HG03442 (cell line): Measurements from ENCODE around the gene BRCA1.
"Not testable (repeated sequence)": the region's sequence is repeated elsewhere in the genome, so short reads cannot be mapped to it uniquely, and the experiment has no call there.

ENCODE experiments used
- ATAC-seq: cut with Tn5 transposase; IDR thresholded peaks from one replicate; pipeline ENCODE4 v1.9.1; 2021; ENCODE audit warnings: mild to moderate bottlenecking, moderate library complexity; ENCODE audit not compliant: unreplicated experiment

The BRCA1 gene

DNA sequence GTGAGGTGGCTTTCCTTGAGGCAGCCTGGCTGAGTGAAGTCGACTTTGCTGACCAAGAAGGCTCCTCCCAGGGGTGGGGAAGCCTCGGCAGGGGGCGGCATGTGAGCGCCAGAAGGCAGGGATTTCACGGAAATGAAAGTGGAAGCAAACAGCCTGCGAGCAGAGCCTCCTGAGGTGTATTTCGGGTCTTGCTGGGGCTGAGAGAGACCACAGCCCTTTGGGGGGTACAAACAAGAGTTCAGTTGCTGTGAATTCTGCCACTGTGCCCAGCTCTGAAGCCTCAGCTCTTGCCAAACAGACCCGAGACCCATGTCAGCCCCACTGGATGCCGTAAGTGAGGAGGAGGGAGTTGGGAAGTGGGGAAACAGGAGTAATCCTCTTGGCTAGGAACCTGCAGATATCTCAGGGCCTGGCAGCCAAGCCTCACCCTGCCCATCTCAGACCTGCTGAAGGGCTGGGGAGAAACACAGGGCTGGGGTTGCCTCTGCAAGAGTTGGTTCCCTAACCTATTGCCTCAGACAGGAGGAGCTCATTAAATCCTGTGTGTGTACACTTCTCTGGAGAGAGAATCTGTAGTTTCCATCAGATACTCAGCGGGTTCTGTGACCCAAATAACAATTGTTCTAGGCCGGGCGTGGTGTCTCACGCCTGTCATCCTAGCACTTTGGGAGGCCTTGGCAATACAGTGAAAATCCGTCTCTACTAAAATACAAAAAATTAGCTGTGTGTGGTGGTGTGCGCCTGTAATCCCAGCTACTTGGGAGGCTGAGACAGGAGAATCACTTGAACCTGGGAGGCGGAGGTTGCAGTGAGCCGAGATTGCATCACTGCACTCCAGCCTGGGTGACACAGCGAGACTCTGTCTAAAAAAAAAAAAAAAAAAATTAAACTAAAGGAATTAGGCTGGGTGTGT, 118.3 kb downstream of the BRCA1 start, which contains the start of gene IFI35:
IFI35 (plus strand) TSS at position 146 of the 913 bp plus-strand sequence; CDS start at position 310, 164 bp downstream.
- ATAC-seq: peak; percentile 60

DNA sequence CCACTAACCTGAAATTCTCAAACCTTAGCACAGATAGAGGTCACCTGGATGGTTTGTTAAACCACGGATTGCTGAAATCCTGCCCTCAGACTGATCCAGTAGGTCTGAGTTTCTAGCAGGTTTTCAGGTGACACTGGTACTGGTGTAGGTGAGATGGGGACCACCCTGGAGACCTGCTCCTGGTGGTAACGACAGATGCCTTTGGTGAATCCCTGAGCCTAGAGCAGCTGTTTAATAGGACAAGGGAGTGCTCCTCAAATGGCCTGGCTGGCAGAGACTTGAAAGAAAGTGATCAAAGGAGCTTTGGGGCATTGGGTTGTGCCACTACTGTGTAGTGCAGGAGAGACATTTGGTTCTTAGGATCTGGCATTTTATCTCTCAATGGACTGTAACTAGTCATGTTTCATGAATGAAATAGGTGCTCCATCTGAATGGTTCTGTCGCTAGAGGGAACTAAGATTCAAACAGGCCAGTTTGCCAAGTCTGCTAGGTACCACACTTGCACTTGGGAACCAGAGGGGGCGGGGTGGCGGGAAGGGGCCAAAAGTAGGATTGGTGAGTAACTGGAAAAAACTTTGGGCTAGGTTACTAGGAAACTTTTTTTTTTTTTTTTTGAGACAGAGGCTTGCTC, 121.5 kb downstream of the BRCA1 start:
- no peak for ATAC-seq

GRCh38 chr17:43000894-43001293, 124.3 kb downstream of the BRCA1 start:
- ATAC-seq: not testable (repeated sequence)

DNA sequence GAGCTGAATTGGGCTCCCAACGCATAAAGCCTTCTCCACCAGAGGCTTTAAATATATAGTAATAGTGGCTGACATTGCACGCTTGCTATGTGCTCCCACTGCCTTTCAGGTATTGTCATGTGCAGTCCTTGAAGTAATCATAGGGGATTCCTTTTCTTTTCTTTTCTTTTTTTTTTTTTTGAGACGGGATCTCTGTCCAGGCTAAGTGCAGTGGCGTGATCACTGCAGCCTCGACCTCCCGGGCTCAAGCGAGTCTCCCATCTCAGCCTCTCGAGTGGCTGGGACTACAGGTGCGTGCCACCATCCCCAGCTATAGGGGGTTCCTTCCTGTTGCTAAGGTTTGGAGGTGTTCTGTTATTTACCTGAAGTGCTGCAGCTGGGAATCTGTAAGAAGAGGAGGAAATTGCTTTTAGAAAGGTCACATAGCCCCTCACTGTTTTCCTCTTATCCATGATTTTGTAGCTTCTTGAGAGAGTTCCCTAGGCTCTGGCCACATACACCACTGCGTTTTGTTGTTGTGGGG, 126.1 kb downstream of the BRCA1 start:
- ATAC-seq: no peak

DNA sequence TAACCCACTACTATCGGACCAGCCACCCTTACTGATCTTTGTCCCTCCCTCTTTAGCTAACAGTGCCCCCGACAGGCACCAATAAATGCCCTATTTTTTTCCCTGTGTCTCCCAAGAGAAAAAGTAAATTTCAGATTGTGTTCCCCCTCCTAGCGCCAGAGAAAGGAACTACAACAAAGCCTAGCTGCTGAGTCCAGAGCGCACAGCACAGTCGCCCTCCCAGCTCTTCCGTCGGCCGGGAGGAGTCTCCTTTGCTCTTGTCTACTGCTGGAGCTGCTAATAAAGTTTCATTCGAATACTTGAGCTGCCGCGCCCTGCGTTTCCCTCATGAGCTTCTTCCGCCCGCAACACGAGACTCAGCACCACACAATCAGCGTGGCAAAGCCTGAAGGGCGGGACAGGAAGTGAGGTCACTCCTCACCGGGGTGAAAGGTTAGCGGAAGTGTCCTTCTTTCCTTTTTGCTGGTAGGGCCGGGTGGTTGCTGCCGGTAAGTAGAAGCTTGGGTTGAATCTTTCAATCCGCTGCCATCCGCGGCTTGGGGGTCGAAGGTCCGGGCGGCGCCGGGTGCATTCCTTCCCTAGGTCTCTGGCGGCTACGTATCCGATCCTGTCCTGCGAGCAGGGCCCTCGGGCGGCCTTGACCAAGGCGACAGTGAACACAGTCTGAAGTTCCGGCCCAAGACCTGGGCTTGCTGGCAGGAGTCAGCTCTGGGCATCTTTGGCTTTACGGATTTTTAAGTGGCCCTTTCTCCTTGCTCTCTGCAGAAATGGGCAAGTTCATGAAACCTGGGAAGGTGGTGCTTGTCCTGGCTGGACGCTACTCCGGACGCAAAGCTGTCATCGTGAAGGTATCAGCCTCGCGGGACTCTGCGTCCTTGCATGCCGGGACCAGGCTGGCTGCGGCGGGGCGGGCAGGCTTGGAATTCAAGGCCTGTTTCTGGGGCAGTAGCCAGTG, 126.9 kb downstream of the BRCA1 start, which contains the start of gene RPL27:
RPL27 (plus strand) TSS at position 436 of the 955 bp plus-strand sequence; CDS start at position 768, 332 bp downstream.
- ATAC-seq: peak; percentile 87

GRCh38 chr17:42997390-42997983, 127.7 kb downstream of the BRCA1 start:
- ATAC-seq: no peak
